Fibroblast of gingiva (primary cell): ENCODE data around the gene BCL3.
A peak's percentile ranks its signal among the peaks of the same experiment; 100 is the strongest.

Experiments
- DNase-seq: peaks from one replicate; pipeline ENCODE4 v3.0.0-alpha.2; 2011; ENCODE audit warnings: low read depth

BCL3 gene

DNA sequence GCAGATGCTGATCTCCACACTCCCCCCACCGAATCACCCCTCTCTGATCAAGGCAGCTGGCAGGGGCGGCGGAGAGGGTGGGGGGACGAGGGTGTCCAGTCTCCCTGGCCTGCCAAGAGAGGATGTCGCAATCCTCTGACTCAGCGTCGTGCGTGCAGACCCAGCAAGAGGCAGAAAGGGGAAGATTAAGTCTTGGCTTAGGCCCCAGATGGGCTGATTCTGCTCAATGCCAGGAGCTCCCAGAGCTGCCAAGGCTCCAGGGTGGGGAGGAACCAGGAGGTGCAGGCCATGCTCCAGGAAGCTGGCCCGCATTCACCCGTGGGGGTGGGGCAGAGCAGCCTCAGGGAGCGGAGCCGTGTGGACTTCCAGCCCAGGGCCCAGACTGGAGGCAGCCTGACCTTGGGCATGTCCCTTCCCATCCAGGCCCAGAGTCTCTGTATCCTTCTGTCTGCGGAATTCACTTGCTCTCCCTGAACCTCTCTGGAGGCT lies 6.6 kb upstream of the BCL3 start:
- peak; percentile 100 for DNase-seq

DNA sequence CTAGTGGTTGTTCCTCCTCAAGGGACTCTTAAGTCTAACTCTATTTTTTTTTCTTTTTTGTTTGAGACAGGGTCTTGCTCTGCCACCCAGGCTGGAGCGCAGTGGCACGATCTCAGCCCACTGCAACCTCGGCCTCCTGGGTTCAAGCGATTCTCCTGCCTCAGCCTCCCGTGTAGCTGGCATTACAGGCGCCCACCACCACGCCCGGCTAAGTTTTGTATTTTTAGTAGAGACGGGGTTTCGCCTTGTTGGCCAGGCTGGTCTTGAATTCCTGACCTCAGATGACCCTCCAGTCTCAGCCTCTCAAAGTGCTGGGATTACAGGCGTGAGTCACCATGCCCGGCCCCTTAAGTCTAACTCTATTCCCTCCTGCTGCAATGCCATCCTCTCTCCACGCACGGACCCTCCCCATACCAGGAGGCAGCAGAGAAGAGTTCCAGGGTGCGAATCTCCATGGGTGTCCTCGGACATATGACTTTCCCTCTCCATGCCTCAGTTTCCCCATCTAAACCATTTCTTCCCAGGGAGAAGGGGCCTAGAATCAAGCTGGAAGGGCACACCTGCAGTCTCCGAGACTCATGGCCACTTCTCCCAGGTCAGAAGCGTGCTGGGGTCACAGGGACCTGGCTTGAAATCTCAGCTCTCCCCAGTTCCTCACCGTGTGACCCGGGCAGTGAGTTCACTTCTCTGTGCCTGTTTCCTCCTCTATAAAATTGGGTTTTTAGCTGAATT lies 6.0 kb upstream of the BCL3 start:
- peak; percentile 55 for DNase-seq

DNA sequence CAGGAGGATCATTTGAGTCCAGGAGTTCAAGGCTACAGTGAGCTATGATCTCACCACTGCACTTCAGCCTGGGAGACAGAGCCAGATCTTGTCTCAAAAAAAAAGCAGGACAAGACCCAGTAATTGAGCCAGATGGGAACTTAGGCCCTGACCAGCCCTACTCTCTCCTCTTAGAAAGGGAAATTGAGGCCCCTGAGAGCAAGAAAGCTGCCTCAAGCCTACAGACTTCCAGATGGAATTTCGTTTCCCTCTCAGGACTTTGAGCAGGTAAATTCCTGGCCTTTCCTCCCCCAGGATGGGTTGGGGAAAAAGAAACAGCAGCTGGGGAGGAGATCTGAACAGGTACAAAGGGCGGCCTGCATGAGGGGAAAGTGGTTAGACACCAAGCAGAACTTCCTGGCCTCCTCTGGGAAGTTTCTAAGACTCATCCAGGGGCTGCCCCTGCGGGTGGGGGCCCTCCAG lies 3.6 kb upstream of the BCL3 start:
- DNase-seq, result no peak

DNA sequence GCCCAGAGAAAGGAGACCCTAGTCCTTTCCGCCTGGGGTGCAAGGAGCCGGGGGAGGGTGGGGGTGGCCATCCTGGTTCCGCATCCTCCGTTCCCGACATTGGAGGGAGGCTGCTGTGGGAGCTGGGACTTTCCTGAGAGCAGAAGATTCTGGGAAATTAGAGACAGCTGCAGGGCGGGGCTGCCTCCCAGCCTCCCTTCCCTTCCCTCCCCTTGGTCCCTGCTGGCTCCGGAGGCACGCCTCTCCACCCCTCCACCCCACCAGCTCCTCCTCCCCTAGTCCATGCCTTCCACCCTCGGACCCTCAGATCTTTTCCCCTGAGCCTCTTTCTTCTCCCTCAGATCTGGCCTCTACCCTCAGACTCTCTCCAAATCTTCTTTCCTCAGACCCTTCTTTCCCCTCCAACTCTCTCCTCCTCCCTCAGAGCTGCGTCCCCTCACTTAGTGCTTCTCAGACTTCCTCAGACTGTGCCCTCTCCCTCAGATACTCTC lies 3.1 kb upstream of the BCL3 start:
- DNase-seq, result peak; percentile 75

DNA sequence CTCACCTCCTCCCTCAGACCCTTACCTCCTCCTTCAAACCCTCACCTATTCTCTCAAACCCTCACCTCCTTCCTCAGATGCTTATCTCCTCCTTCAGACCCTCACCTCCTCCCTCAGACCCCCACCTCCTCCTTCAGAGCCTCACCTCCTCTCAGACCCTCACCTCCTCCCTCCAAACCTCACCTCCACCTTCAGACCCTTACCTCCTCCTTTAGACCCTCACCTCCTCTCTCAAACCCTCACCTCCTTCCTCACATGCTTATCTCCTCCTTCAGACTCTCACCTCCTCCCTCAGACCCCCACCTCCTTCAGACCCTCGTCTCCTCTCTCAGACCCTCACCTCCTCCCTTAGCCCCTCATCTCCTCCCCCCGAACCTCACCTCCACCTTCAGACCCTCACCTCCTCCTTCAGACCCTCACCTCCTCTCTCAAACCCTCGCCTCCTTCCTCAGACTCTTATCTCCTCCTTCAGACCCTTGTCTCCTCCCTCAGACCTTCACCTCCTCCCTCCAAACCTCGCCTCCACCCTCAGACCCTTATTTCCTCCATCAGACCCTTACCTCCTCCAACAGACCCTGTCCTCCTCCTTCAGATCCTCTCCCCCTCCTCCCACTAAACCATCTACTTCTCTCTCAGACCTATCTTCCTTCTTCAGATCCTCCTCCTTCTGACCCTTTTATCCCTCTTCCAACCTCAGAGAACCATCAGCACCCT lies 2.5 kb upstream of the BCL3 start:
- DNase-seq, result no peak

DNA sequence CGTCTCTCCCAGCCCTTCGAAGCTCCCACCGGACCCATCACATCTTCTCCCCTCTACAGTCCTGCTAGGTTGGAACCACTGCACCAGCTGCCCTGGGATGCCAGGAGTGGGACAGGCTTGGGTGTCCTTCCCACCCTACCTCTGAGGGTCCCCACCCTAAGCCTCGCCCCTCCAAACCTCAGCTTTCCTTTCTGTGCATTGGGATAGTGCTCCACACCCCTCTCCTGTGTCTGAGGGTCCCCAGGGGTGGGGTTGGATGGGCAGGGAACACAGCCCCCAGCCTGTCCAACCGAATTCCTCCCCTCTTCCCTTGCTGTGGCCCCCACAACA lies 1.9 kb upstream of the BCL3 start:
- DNase-seq, result no peak

DNA sequence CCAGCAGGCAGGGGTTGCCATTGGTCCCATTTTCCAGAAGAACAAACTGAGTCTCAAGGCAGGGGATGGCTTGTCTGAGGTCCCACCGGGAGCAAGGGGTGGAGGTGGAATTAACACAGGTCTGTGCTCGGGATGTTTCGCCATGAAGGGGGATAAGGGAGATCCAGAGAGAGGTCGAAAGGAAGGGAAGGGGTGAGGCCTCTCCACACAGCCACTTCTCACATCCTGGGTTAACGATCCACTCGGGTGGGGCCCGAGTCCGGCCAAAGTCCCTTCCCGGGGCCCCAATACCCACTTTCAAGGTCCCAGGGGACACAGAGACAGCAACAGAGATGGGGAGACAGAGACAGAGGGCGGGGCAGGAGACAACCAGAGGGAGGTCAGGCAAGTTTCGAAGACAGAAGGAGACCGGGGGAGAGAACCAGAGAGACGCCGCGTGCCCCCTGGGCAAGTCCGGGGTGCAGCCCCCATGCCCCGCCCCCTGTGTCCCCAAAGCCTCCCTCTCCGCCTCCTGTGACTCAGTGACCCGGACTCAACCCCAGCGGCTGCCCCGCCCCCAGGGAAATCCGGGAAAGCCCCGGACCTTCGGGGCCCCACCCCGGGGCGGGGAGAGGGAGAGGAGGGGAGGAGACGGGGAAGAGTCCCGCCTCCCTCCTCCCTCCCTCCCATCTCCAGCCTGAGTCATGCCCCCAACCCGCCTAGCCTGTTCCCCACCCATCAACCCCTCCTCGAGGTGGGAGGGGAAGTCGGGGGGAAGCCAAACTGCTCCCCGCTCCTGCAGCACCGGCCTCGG lies 1.4 kb upstream of the BCL3 start:
- peak; percentile 95 for DNase-seq

DNA sequence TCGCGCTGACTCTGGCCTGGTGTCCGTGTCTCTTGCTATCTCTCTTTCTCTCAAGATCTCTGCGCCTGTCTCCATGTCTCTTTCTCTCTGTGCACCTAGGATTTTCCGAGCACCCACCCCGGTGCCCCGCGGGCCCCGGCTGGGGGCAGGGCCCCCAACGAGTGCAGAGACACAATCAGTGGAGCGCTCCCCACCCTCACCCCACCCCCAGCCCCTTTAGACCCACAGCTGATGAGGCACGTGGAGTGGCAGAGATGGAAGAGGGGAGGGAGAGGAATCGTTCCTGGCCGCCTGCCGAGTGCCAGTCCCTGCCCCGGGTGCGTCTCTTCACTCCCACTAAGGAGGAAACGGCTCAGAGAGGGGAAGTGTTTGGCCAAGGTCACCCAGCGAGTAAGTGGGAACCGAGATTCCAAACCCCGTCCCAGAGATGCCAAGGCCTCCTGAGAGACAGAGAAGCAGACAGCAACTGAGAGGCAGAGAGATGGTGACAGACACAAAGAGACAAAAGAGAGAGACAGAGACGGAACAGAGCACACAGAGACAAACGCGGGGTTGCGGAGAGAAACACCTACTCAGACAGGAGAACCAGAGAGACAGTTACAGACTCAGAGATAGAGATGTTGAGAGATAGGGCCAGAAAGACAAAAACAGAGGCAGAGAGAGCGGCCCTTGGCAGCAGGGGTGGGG lies 626 bp upstream of the BCL3 start:
- peak; percentile 66 for DNase-seq

DNA sequence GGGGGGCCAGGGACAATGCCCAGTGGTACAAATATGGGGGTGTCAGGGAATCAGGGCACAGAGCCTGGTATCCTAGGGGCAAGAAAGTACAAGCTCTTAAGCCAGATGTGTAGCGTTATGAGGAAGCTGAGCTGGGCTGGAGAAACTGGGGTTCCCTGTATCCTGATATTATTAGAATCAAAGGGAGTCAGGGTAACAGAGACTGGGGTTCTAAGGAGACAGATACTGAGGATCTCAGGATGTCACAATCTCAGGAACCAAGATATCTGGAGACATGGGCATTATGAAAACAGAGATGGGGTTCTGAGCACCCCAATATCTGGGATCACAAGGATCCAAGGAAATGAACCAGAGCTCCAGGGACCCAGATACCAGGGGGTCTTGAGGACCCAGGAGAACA lies 784 bp downstream of the BCL3 start:
- no peak for DNase-seq

DNA sequence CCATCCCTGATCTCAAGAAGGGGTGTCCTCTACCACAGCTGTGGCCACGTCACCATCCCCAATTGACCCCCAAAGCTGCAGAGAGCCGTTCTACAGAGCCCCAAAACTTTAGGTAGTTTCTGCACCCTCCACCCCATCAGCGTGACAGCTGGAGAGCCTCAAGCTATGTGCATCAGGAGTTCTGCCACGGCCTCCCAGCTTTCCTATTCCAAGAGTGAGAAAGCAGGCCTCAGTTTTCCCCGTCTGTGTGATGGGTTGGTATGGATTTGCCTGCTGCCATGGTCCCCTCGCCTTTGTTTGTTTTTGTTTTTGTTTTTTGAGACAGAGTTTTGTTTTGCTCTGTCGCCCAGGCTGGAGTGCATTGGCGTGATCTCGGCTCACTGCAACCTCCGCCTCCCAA lies 1.5 kb downstream of the BCL3 start:
- DNase-seq, result no peak

DNA sequence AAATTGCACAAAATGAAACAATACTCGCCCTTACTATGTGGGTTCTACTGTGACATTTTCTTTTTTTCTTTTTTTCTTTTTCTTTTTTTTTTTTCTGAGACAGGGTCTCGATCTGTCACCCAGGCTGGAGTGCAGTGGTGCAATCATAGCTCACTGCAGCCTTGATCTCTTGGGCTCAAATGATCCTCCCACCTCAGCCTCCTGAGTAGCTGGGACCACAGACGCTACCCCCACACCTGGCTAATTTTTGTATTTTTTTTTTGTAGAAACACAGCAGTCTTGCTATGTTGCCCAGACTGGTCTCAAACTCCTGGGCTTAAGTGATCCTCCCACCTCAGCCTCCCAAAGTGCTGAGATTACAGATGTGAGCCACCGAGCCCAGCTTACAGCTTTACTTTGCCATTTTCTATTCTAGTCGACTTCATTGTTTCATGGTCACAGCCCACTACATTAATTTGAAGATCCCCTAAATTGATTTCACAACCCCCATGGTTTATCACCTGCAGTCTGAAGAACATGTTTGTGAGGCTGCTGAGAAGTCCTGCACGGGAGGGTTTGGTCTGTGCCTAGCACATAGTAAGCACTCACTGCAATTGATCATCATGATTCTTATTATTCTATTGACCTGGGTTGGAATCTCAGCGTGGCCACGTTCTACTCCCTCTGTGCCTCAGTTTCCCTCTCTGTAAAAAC lies 3.8 kb downstream of the BCL3 start:
- DNase-seq, result no peak

DNA sequence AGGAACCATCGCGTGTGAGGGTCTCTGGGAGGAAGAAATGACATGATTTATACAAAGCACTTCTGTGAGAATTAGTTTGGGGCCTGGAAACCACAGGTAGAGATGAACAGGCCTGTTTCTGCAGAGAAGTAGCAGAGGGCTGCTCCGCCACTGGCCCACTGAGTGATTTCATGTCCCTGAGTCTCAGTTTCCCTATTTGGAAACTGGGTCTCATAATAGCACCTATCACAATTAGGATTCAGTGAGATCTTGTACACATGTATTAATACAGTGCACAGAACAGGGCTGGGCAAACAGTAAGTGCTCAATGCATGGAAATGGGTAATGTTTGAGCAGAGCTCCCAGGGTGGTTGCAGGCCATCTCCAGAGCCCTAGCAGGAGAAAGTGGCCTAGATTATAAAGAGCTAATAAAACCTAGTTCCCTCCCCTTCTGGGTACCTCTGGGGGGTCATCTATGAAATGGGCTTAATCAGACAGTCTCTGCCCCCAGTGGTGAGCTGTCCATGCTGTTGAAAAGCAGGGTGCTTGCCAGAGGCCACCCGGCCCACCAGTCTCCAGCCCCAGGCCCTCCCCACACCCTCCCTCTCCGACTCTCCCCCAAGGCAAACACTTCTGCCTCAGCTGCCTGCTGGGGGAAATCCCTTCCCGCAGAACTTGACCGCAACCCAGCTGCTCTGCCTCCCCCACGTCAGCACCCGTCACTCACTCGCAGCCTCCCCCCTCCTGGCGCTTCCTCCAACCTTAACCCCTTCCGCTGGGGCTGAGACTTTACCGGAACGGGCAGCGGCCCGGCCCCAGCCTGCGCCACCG lies 4.5 kb downstream of the BCL3 start:
- DNase-seq, result peak; percentile 96

DNA sequence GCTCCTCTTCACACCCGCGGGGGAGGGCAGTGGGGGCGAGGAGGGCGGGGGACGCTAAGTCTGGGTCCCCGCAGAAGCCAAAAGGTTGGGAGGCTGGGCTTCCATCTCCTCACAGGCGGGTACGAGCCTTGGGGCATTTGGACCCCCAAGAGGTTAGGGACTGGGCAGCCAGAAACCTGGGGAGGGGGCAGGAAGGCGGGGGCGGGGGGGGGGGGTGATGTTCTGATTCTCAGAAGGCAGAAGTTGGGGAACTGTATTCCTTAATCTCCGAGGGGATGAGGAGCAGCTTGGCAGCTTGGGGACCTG lies 5.1 kb downstream of the BCL3 start:
- no peak for DNase-seq

DNA sequence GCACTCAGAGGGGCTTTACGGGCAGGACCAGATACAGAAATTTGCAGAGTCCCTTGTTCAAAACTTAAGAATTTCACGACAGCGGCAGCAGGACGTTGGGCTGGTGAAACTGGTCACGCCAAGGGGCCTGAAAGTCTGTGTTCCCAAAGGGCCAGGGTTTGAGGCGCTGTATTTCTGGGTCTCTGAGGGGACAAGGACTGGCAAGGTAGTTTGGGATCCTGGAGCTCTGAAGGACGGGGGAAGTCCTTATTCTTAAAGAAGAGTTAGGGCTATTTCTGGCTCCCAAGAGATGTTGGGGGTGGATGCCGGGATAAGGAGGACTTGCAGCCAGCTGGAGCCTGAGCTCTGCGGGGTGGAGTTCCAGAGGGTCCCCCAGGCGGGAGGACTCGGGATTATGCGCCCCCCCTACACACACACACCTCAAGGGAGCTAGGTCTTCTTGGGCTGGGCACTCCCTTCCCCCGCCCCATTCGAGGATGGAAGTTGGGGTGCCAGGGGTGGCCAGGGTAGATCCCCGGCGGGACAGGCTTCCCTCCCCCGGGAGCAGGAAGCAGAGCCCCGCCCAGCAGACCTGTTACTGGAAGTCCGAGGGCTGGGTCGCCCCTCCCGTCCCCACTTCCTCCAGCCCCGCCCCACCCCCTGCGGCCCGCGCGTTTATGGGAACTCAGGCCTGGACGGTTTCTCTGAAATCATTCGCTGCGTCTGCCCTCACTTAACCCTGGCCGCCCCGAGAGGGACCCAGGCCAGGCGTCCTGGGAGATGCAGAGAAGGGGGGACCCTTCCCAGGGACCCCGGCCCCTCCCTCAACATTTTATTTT lies 5.6 kb downstream of the BCL3 start:
- peak; percentile 91 for DNase-seq

DNA sequence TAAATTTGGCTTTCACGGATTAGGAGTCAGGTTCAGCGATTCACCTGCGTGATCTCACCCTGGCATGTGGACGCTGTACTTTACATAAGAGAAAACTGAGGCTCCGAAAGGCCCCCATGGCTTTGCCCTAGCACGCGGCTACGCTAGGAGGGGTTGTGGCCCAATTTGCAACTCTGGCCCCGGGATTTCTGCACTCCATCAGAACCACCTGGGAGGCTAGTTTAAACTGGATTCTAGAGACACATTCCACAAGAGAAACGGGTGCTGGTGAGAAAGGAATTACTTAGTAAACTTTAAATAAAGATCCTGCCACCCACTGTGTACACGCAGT lies 6.2 kb downstream of the BCL3 start:
- no peak for DNase-seq

DNA sequence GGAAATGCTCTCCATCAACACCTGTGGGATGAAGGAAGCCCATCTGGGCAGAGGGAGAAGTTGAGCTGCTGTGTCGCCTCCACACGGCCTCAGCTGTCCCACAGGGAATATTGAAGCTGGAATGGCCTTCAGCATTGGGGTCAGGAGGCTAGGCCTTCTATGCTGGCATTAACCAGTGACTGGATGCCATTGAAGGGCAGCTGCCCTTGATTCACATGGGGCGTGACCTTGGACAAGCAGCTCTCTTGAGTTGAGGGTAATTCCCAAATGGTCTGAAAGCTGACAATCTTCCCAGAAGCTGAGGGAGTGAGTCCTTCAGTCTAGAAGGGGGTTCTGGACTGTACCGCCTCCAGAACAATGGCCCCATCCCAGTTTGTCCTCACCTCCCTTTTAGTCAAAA lies 6.7 kb downstream of the BCL3 start:
- DNase-seq, result no peak

DNA sequence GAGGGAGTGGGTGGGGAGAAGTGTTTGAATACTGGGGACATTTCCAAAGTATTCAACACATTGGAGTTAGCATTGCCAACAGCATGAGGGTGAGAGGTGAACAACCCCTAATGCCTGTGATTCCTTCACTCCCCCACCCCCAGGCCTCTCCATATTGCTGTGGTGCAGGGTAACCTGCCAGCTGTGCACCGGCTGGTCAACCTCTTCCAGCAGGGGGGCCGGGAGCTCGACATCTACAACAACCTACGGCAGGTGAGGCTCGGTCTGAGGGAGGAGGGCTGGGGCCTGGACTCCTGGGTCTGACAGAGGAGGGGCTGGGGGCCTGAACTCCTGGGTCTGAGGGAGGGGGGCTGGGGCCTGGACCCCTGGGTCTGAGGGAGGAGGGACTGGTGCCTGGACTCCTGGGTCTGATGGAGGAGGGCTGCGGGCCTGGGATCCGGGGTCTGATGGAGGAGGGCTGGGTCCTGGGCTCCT lies 7.6 kb downstream of the BCL3 start:
- no peak for DNase-seq

DNA sequence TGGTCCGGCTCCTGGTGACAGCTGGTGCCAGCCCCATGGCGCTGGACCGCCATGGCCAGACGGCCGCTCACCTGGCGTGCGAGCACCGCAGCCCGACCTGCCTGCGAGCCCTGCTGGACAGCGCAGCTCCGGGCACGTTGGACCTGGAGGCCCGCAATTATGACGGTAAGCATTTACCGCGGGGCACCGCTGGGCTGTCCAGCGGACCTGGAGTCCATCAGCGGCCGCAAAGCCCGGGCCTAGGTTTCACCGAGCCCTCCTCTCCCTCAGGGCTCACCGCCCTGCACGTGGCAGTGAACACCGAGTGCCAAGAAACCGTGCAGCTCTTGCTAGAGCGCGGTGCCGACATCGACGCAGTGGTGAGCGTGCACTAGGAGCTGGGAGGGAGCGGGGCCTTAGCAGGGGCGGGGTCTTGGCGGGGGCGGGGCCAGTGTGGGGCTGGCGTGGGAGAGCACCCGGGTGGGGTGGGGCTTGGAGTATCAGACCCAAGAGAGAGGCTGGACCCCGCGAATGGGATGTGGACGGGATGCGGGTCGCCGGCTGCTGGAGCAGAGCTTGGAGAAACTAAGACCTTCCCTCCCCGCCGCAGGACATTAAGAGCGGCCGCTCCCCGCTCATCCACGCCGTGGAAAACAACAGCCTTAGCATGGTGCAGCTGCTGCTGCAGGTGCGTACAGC lies 8.7 kb downstream of the BCL3 start:
- peak; percentile 80 for DNase-seq

DNA sequence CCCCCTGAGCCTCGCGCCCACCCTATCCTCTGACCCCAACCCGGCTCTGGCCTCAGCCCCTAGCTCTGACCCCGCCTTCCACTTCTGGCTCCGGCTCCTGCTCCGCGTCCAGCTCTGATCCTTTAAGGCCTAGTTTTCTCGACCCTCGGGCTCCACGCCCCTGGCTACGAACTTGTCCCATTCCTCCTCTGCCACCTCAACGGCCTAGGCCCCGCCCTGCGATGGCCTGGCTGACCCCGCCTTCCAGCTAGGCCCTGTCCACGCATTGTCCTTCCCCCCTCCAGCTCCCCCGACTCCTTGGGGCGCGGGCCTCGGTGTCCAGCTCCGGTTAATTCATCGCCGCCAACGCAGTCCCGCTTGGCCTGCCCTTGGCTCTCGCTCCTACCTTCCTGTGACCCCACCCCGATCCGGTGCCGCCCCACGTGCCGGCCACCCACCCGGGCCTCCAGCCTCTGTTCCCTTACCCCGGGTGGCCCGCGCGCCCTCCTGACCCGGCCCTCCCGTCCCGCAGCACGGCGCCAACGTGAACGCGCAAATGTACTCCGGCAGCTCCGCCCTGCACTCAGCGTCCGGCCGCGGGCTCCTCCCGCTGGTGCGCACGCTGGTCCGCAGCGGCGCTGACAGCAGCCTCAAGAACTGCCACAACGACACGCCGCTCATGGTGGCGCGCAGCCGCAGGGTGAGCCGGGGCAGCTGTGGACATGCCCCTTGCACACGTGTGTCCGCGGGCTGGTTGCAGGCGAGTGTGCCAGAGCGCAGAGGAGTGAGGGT lies 9.4 kb downstream of the BCL3 start:
- DNase-seq, result peak; percentile 68
